Raji (cell line): Measurements from ENCODE around the gene NUP42.

Experiments
- POLR2A ChIP-seq: IDR thresholded peaks from 2 replicates; pipeline ENCODE4 v1.6.1; 2011; ENCODE audit warnings: low read depth, low read length, control low read depth; ENCODE audit not compliant: insufficient read depth

The NUP42 gene

GRCh38 chr7:23216021-23216420, 34.2 kb downstream of the NUP42 start:
- TF ChIP-seq POLR2A: no peak

- TF ChIP-seq POLR2A: no peak
These were observed 36.3 kb downstream of the NUP42 start for GRCh38 chr7:23218196-23218595.

DNA sequence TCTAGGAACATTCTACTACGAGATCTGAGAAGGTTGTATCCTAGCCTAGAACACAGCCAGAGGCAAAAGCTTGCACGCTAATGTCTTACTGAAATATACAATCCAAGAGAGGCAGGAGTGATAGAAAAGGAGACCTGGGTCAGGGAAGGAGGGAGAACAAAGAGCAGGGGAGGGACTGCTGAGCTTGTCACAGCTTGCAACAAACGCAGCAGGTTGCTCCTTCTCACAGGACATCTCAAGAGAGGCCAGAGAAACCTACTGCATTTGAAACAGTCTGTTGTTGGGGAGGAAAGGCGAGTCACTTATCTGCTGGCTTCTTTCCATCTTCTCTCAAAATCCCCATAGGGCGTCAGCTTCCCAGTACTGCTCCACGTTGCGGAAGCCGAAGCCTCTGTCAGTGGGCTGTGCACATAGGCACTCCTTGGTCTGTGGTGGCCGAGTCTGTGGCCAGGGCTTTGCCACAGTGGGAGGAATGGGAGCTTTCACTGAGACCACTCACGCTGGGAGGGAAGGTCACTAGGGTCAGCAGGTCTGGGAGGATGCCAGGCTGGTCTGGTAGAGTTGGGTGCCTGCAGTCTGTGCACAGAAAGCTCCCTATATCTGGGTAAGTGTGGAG, 39.0 kb downstream of the NUP42 start:
- TF ChIP-seq POLR2A: no peak

GRCh38 chr7:23222439-23223030, 40.7 kb downstream of the NUP42 start:
- TF ChIP-seq POLR2A: no peak

DNA sequence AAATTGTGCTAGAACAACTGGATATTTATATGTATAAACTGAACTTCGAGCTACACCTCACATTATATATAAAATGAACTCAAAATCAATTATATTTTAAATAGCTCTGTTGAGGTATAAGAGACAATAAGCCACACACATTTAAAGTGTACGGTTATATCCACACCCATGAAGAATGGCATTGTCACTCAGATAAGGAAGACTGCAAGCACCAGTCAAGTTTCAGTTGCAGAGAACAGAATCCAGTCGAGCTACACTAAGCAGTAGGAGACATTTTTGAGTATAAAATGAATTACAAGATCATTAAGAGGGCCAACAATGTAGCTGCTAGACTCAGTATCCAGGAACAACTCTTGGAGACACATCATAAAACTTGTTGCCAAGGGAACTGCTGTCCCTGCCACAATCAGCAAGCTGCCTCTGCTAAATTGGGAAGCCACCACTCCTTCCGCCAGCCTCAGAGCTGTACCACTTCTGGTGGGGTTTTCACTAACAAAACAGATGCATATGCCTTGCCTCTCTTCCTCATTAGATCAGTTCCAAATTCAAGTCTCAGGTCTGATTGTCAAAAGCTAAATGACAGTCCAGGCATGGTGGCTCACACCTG, 45.1 kb downstream of the NUP42 start:
- no peak for TF ChIP-seq POLR2A

GRCh38 chr7:23228412-23228811, 46.6 kb downstream of the NUP42 start:
- TF ChIP-seq POLR2A: no peak

GRCh38 chr7:23230641-23231101, 48.8 kb downstream of the NUP42 start:
- TF ChIP-seq POLR2A: no peak

DNA sequence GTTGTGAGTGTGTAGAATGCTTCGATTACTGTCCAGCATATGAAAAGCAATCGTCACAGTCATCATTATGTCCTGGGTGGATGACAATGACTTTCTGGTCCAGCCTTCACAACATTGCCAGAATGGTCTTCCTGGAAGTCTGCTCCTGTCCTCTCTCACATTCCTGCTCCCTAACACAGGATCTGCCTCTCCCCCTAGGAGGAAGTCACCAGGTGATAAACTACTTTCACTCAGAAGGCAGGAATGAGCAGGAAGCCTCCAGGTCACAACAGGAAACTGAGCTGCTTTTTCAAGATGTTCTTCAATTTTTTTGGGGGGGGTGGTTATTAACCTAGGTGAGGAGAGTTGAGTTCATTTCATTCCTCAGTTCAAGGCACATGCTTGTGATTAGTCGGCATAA, 51.1 kb downstream of the NUP42 start:
- TF ChIP-seq POLR2A: no peak

DNA sequence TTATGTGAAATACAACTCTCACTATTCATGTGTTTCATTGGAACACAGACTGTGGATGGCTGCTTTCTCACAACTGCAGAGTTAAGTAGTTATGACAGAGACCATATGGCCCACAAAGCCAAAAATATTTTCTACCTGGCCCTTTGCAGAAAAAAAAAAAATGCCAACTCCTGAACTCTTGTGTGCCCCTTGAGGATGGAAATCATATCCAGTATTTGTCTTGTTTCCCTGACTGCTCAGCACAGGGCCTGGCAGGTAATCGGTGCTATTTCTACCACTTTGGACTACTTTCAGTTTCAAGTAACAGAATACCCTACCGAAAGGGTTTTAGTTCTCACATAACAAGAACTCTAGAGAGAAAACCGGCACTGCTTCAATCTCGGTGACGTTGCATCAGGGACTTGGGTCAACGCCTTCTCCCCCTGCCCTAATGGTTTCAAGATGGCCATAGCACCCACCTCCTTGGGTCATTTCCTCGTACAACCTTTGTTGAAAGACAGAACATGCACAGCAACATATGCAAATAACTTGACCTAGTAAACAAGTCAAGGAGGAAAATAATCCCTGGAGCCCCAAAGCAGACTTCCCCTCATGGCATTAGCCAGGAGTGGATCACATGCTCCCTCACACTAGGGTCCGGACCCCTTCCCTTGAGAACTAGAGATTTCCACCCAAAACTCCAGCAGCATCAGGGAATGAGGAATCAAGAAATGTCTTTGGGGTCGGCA, 52.9 kb downstream of the NUP42 start:
- TF ChIP-seq POLR2A: no peak

DNA sequence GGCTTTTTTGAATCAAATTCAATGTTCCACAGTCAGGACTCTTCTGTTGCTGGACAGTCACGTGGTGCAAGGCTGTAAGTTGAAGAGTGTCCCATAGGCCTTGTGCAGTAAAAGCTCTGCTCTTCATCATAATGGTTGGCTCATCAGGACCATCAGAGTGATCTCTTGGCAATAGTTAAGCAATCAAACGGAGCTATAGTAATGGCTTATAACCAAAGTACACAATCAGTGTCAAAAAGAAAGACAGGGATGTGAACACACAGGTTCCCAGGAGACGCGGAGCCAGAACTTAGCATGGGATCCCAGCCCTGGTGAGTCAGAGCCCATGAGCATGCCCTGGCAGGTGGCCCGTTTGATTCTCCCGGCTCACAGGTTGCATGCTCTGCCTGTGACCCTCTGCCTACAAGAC, 54.0 kb downstream of the NUP42 start:
- no peak for TF ChIP-seq POLR2A

DNA sequence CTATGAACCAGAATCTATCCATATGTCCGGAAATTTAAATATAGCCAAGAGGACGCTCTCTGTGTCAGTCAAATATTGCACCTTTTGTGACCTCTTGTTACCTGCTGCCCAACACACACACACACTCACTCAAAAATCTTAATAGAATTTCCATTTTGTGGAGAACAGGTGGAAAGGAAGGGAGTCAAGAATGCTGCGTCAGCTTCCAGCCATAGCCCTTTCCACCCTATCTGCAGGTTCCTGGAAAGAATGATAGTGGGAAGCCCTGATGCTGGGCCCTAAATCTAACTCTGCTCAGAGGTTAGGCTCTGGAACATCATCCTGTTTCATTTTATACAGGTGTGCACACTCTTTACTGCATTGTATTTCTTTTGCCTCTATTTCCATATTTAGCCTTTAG, 55.2 kb downstream of the NUP42 start:
- no peak for TF ChIP-seq POLR2A

GRCh38 chr7:23238983-23239652, 57.3 kb downstream of the NUP42 start:
- no peak for TF ChIP-seq POLR2A

DNA sequence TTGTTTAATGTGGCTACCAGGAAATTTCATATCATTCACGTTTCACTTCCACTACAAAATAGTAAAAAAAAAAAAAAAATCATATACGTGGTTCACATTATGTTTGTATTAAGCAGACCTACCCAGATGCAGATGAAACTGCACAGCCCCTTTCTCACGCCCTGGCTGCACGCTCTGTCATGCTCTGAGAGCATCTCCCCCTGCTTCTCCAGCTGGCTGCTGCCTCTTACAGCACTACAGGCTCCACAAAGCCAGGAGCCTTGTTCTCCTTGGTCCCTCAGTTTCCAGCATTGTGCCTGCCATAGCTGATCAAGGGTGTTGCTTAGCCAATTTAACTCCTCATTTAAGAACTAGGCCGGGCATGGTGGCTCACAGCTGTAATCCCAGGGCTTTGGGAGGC, 57.9 kb downstream of the NUP42 start:
- TF ChIP-seq POLR2A: no peak

GRCh38 chr7:23242321-23242720, 60.5 kb downstream of the NUP42 start:
- no peak for TF ChIP-seq POLR2A

DNA sequence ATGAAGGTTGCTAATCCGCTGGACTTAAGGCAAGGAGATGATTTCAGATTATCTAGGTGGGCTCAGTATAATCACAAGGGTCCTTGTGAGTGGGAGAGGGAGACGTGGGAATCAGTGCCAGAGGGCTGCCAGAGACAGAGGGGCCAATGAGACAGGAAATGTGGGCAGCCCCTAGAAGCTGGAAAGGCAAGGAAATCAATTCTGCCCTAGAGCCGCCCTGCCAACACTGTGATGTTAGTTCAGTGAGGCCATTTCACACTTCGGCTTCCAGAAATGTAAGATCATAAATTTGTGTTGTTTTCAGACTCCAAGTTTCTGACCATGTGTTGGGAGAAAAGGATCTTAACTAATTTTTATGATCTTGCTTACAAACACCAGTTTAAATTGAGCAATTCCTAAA, 61.1 kb downstream of the NUP42 start:
- no peak for TF ChIP-seq POLR2A
